Astrocyte (in vitro differentiated cells and primary cell): ENCODE results near the gene MATR3. TPM values are rescaled to one million over a fixed set of nuclear protein-coding genes. Genes with fewer than 3 reads are reported as not detected.
A peak's percentile ranks its signal among the peaks of the same experiment; 100 is the strongest.

ENCODE experiments used
- DNase-seq: peaks from one replicate; pipeline ENCODE4 v3.0.0-alpha.2; 2010; ENCODE audit warnings: low read depth
- FAIRE-seq: peaks from 2 replicates; lab custom pipeline; 2011; peaks lifted over from hg19 to GRCh38; lab: Jason Lieb, UNC
- H2AFZ ChIP-seq: 2 replicates; pipeline ENCODE4 v1.6.0; 2012; ENCODE audit warnings: low read depth, low read length, inconsistent platforms
- H3K27ac ChIP-seq: 2 replicates; pipeline ENCODE4 v1.5.1; 2011; ENCODE audit warnings: low read depth, low read length, inconsistent platforms
- H3K27me3 ChIP-seq: 2 replicates; pipeline ENCODE4 v1.6.0; 2011; ENCODE audit warnings: low read length, inconsistent platforms; ENCODE audit not compliant: insufficient read depth
- H3K36me3 ChIP-seq: 2 replicates; pipeline ENCODE4 v1.5.1; 2011; ENCODE audit warnings: low read length, inconsistent platforms; ENCODE audit not compliant: insufficient read depth
- H3K4me1 ChIP-seq: 2 replicates; pipeline ENCODE4 v1.5.1; 2011; ENCODE audit warnings: low read length, inconsistent platforms; ENCODE audit not compliant: insufficient read depth
- H3K4me2 ChIP-seq: 2 replicates; pipeline ENCODE4 v1.6.0; 2012; ENCODE audit warnings: low read length, inconsistent platforms
- H3K4me3 ChIP-seq: 2 replicates; pipeline ENCODE4 v1.5.1; 2011; ENCODE audit warnings: low read depth, mild to moderate bottlenecking, low read length, inconsistent platforms; ENCODE audit not compliant: insufficient read depth
- H3K79me2 ChIP-seq: 2 replicates; pipeline ENCODE4 v1.6.0; 2012; ENCODE audit warnings: mild to moderate bottlenecking, low read length, inconsistent platforms; ENCODE audit not compliant: insufficient read depth
- H3K9ac ChIP-seq: 2 replicates; pipeline ENCODE4 v1.6.0; 2012; ENCODE audit warnings: mild to moderate bottlenecking, low read length, inconsistent platforms
- H3K9me3 ChIP-seq: 2 replicates; pipeline ENCODE4 v1.5.1; 2012; ENCODE audit warnings: low read depth, mild to moderate bottlenecking, low read length, inconsistent platforms; ENCODE audit not compliant: insufficient read depth
- H4K20me1 ChIP-seq: 2 replicates; pipeline ENCODE4 v1.6.0; 2012; ENCODE audit warnings: low read length, inconsistent platforms; ENCODE audit not compliant: insufficient read depth
- H3K27ac Mint-ChIP-seq: one replicate; pipeline ENCODE4 v1.8.0; 2021; ENCODE audit warnings: mild to moderate bottlenecking, mixed read lengths; ENCODE audit not compliant: unreplicated experiment
- H3K27me3 Mint-ChIP-seq: one replicate; pipeline ENCODE4 v1.8.0; 2021; ENCODE audit warnings: low read depth, mixed read lengths; ENCODE audit not compliant: unreplicated experiment
- H3K36me3 Mint-ChIP-seq: one replicate; pipeline ENCODE4 v1.8.0; 2021; ENCODE audit warnings: low read depth, mixed read lengths; ENCODE audit not compliant: unreplicated experiment
- H3K4me1 Mint-ChIP-seq: one replicate; pipeline ENCODE4 v1.8.0; 2021; ENCODE audit warnings: low read depth, mixed read lengths; ENCODE audit not compliant: unreplicated experiment
- H3K4me3 Mint-ChIP-seq: one replicate; pipeline ENCODE4 v1.8.0; 2021; ENCODE audit warnings: mild to moderate bottlenecking, moderate library complexity, mixed read lengths; ENCODE audit not compliant: unreplicated experiment
- H3K9me3 Mint-ChIP-seq: one replicate; pipeline ENCODE4 v1.8.0; 2021; ENCODE audit warnings: mild to moderate bottlenecking, mixed read lengths; ENCODE audit not compliant: unreplicated experiment
- CTCF ChIP-seq: IDR thresholded peaks from 2 replicates; pipeline ENCODE4 v1.5.1; 2011; ENCODE audit warnings: low read depth, mild to moderate bottlenecking, inconsistent platforms, low read length, moderate library complexity; ENCODE audit not compliant: insufficient read depth
- EZH2 ChIP-seq: IDR thresholded peaks from 2 replicates; pipeline ENCODE4 v1.6.1; 2012; ENCODE audit warnings: mild to moderate bottlenecking, low read length, inconsistent platforms; ENCODE audit not compliant: insufficient read depth
- total RNA-seq: library from RNA; stranded (reverse); gene quantifications from 2 replicates; pipeline ENCODE4 v1.2.1, GENCODE V29; 2021

The MATR3 gene
- total RNA-seq, 1 donor from 2014 or later: 126 TPM

GRCh38 chr5:139271201-139272027 lies 22.1 kb upstream of the MATR3 start:
- no peak overlapping the region for H2AFZ ChIP-seq
- peaks cover 31% of the 10 kb centered on the region for H3K4me1 ChIP-seq
- H3K9me3 ChIP-seq: no peaks in the 10 kb centered on the region
- peak overlapping the region; percentile 45 for H3K4me2 ChIP-seq
- no peaks in the 10 kb centered on the region for H3K27me3 ChIP-seq
- Mint-ChIP-seq H3K27ac (no peak overlapping the region), H3K4me3 (peak overlapping the region; percentile 6), H3K27me3 (no peaks in the 10 kb centered on the region), H3K36me3 (peaks cover 9% of the 10 kb centered on the region), H3K9me3 (no peaks in the 10 kb centered on the region), H3K4me1 (peaks cover 26% of the 10 kb centered on the region)
- TF ChIP-seq EZH2 (no peak), CTCF (peak; percentile 19)
- H4K20me1 ChIP-seq: peaks cover 12% of the 10 kb centered on the region
- DNase-seq (peak; percentile 92), FAIRE-seq (peak; percentile 5)
- peaks cover 28% of the 10 kb centered on the region for H3K79me2 ChIP-seq
- H3K9ac ChIP-seq: no peak overlapping the region
- H3K36me3 ChIP-seq: peaks cover 5% of the 10 kb centered on the region
- H3K27ac ChIP-seq: peak overlapping the region; percentile 41
- H3K4me3 ChIP-seq: no peak overlapping the region

GRCh38 chr5:139272471-139273321 lies 20.8 kb upstream of the MATR3 start:
- Histone ChIP-seq H2AFZ (peak overlapping the region; percentile 87), H3K79me2 (peaks cover 41% of the 10 kb centered on the region), H4K20me1 (peaks cover 23% of the 10 kb centered on the region), H3K9me3 (no peaks in the 10 kb centered on the region), H3K9ac (peak overlapping the region; percentile 94), H3K27me3 (no peaks in the 10 kb centered on the region), H3K4me2 (peak overlapping the region; percentile 99), H3K36me3 (peaks cover 6% of the 10 kb centered on the region), H3K27ac (no peak overlapping the region), H3K4me1 (peaks cover 34% of the 10 kb centered on the region), H3K4me3 (no peak overlapping the region)
- DNase-seq (peak; percentile 47), FAIRE-seq (no peak)
- H3K27me3 Mint-ChIP-seq: no peaks in the 10 kb centered on the region
- peaks cover 12% of the 10 kb centered on the region for H3K36me3 Mint-ChIP-seq
- TF ChIP-seq CTCF: no peak
- TF ChIP-seq EZH2: no peak
- H3K4me3 Mint-ChIP-seq: peak overlapping the region; percentile 95
- H3K9me3 Mint-ChIP-seq: no peaks in the 10 kb centered on the region
- peaks cover 33% of the 10 kb centered on the region for H3K4me1 Mint-ChIP-seq
- H3K27ac Mint-ChIP-seq: no peak overlapping the region
